SK-N-DZ (cell line): Measurements from ENCODE around the gene HSD17B7. TPM values are rescaled to one million over a fixed set of nuclear protein-coding genes. Genes with fewer than 3 reads are reported as not detected.
"Not testable (repeated sequence)": the region's sequence is repeated elsewhere in the genome, so short reads cannot be mapped to it uniquely, and the experiment has no call there.

Experiments
- DNase-seq: peaks from one replicate; pipeline ENCODE4 v3.0.0-alpha.2; 2015; ENCODE audit warnings: low spot score
- polyA plus RNA-seq, 2 experiments: library from polyadenylated mRNA; depleted of rRNA; stranded (reverse); fragments of >200 nt; gene quantifications; 2 replicates each; pipeline ENCODE4 v1.2.3, GENCODE V29; 2014

Gene HSD17B7
- polyA plus RNA-seq (2014; cell fraction: cytosol; rRNA removed) = 63.0 and 66.3 TPM in 2 replicates
- polyA plus RNA-seq (2014; cell fraction: nucleus; rRNA removed) = 40.6 and 41.7 TPM in 2 replicates

DNA sequence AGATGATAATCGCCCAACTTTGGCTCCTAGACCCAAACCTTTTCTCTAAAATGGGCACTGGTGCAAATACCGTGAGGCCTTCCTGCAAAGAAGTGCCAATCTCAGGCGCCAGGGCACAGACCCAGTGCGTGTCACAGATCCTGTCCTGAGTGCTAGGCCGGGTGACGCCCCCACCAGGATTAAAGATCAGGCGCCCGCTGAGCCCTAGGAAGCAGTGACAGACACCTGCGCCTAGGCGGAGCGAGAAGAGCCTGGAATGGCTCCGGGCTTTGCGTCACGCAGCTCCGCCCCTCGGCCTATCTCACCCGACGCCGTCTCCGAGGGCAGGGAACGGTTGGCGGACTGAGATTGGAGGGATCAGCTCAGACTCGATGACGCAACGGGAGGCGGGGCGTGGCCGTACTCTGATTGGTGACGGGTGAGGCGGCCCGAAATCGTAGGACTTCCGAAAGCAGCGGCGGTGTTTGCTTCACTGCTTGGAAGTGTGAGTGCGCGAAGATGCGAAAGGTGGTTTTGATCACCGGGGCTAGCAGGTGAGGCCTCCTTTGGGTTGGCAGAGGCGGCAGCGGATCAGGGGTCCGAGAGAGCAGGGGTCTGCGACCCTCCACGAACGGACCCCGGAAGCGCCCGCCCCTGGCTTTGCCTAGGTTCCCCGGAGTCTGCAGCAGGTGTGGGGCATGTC, at the start of gene HSD17B7:
Gene HSD17B7, plus strand, starts transcription at position 400 of the 682 bp plus-strand sequence. Its CDS starts 99 bp downstream, at position 499.
- DNase-seq = peak; percentile 86

GRCh38 chr1:162740755-162741154, 49.7 kb upstream of the HSD17B7 start:
- no peak for DNase-seq

GRCh38 chr1:162741574-162741973, 48.9 kb upstream of the HSD17B7 start:
- no peak for DNase-seq

DNA sequence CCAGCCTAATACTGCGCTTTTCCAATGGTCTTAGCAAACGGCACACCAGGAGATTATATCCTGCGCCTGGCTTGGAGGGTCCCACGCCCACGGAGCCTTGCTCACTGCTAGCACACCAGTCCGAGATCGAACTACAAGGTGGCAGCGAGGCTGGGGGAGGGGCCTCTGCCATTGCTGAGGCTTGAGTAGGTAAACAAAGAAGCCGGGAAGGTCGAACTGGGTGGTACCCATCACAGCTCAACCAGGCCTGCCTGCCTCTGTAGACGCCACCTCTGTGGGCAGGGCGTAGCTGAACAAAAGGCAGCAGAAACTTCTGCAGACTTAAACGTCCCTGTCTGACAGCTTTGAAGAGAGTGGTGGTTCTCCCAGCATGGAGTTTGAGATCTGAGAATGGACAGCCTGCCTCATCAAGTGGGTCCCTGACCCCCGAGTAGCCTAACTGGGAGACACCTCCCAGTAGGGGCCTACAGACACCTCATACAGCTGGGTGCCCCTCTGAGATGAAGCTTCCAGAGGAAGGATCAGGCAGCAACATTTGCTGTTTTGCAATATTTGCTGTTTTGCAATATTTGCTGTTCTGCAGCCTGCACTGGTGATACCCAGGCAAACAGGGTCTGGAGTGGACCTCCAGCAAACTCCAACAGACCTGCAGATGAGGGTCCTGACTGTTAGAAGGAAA, 44.1 kb upstream of the HSD17B7 start:
- DNase-seq = not testable (repeated sequence)

GRCh38 chr1:162753001-162753658, 37.4 kb upstream of the HSD17B7 start:
- DNase-seq = no peak

GRCh38 chr1:162753998-162754585, 36.4 kb upstream of the HSD17B7 start:
- no peak for DNase-seq

- DNase-seq = no peak
These were observed 35.2 kb upstream of the HSD17B7 start for GRCh38 chr1:162755306-162755705.

- no peak for DNase-seq
These were observed 34.0 kb upstream of the HSD17B7 start for GRCh38 chr1:162756523-162756922.

DNA sequence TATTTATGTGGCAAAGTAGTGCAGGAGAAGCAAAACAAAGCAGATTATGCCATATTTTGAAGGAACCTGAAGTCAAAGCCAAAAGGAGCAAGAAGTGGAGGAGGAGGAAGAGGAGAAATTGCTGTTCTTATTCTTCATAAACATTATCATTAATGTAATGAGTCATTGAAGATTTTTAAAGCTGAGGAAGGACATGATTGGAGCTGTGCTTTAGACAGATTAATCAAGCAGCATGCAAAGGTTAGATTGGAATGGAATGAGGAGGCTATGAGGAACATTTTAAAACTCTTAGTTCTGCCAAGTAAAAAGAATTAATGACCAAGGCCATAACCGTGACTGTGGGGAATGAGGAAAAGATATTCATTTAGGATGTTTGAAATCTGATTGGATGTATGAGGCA, 33.0 kb upstream of the HSD17B7 start:
- DNase-seq = no peak

- no peak for DNase-seq
These were observed 24.7 kb upstream of the HSD17B7 start for GRCh38 chr1:162765788-162766187.

DNA sequence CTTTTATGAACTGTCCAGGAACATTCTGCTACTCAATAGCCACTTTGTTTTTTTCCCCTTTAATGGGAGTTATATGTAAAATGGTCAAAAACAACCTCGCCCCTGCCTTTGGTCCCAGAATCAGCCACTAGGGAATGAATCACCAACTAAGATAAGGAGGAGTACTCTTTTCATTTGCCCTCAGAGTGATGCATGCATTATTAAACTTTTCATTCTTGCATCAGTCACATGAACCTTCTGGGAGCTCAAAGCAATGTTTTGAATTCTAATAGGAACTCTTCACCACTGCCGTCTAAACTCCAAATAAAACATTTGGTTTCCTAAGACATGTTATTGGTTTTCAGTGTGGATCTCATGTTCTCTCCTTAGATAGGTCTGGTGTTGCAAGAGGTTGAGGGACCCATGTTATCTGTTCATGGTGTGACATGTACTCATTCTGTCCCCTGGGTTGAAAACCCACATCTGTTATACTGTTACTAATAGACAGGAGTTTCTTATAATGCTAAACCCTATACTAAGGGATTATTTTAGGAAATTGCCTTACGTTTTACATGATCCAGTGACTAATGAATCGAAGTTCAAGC, 17.8 kb upstream of the HSD17B7 start:
- DNase-seq = no peak

DNA sequence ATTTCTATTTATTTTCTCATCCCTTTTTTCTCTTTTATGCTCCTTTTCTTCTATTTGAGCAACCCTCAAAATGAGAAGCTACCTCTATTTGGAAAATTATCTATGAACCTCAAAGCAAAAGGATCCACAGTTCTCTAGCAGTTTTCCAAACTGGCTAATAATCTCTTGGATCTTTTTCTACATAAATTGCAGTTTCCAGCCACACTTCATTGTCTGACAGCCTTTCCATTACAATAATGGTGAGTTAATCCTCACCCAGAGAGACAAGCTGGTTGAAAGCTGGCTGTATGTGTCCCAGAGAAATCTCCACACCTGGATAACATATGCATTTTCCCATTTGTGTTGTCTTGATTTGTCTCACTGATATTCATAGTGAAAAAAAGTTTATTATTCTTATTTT, 16.5 kb upstream of the HSD17B7 start:
- no peak for DNase-seq

DNA sequence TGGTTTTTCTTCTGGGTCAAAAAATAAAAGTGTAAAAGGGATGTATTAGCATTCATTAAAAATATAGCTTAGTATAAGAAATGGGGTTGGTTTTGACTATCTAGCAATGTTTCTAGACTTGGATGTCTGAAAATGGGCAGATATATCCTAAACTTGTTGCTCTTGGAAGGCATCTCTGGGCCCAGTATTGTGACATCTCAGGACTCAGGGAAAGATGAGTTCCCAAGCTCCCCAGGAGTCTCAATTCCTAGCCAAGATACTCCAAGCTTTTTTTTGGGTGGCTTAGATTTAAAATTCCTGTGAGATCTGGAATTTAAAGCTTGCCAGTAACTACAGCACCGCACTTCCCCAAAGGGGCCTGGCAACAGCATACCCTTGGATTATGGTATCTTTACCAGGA, 11.5 kb upstream of the HSD17B7 start:
- no peak for DNase-seq

- DNase-seq = no peak
These were observed 7.8 kb upstream of the HSD17B7 start for GRCh38 chr1:162782671-162783070.

GRCh38 chr1:162784926-162785325, 5.6 kb upstream of the HSD17B7 start:
- not testable (repeated sequence) for DNase-seq

- DNase-seq = not testable (repeated sequence)
These were observed 1.7 kb upstream of the HSD17B7 start for GRCh38 chr1:162788783-162789182.

- DNase-seq = peak; percentile 20
These were observed 469 bp downstream of the HSD17B7 start for GRCh38 chr1:162790985-162791357.

DNA sequence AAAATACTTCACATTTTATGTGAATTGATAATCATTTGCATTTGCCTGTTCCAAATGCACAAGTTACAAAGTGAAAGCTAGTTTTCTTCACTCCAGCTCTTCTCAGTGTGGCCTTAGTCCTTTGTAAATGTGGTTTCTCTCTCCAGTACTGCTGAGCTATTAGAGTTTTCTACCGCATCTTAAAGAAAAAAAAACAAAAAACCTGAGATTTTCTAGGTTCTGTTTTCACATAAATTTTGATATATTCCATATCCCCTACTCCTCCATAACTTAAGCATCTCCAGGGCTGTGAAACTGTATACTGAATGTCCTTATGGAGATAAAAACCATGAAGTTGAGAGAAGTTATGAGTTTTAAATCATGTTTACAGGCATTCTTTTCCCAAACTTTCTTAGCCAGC, 3.8 kb downstream of the HSD17B7 start:
- DNase-seq = not testable (repeated sequence)

GRCh38 chr1:162796617-162797279, 6.2 kb downstream of the HSD17B7 start:
- DNase-seq = not testable (repeated sequence)

- DNase-seq = peak; percentile 62
These were observed 9.7 kb downstream of the HSD17B7 start for GRCh38 chr1:162799995-162800830.
